ENCODE results near the gene GLYAT.

The GLYAT gene, protein sequence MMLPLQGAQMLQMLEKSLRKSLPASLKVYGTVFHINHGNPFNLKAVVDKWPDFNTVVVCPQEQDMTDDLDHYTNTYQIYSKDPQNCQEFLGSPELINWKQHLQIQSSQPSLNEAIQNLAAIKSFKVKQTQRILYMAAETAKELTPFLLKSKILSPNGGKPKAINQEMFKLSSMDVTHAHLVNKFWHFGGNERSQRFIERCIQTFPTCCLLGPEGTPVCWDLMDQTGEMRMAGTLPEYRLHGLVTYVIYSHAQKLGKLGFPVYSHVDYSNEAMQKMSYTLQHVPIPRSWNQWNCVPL

DNA sequence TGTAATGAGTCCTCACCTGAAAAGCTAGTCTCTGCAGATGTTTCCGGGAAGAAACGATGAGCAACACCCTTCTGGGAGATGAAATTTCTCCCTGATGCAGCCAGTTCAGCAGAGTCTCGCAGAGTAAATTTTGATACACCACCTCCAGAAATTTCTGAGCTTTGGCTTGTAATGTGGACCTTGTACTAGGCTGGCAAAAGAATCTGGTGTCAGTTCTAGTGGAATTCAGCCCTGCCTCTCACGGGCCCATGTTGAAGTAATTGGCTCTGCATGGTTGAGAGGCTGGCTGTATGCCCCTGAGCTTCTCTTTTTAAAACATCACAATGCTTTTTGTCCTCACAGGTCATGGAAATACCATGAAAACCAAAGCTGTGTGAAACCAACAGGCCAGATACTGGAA is at the start of gene GLYAT:
GLYAT (minus strand) TSS at position 125 of the 400 bp plus-strand sequence. CDS start 7,447 bp downstream, outside the sequence.
- no peak for DNase-seq (ENCODE audit: low read depth in 2 of 2, low spot score in 1 of 2)

DNA sequence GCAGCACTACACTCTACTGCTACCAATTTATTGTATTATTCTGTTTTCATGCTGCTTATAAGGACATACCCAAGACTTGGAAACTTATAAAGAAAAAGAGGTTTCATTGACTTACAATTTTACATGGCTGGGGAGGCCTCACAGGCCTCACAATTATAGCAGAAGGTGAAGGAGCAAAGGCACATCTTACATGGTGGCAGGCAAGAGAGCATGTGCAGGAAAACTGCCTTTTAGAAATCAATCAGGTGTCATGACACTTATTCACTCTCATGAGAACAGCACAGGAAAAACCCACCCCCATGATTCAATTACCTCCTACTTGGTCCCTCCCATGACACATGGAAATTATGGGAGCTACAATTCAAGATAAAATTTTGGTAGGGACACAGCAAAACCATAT is 49.6 kb upstream of the GLYAT start:
- no peak for DNase-seq (ENCODE audit: low read depth in 2 of 2, low spot score in 1 of 2)

DNA sequence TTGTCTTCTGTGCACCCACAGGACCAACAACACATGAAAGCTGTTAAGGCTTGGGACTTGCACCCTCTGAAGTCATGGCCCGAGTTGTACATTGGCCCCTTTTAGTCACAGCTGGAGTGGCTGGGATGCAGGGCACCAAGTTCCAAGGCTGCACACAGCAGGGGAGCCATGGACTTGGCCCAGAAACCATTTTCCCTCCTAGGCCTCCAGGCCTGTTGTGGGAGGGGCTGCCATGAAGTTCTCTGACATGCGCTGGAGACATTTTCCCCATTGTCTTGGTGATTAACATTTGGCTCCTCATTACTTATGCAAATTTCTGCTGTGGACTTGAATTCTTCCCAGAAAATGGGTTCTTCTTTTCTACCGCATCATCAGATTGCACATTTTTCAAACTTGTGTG is 48.8 kb upstream of the GLYAT start:
- no peak for DNase-seq (ENCODE audit: low read depth in 2 of 2, low spot score in 1 of 2)

DNA sequence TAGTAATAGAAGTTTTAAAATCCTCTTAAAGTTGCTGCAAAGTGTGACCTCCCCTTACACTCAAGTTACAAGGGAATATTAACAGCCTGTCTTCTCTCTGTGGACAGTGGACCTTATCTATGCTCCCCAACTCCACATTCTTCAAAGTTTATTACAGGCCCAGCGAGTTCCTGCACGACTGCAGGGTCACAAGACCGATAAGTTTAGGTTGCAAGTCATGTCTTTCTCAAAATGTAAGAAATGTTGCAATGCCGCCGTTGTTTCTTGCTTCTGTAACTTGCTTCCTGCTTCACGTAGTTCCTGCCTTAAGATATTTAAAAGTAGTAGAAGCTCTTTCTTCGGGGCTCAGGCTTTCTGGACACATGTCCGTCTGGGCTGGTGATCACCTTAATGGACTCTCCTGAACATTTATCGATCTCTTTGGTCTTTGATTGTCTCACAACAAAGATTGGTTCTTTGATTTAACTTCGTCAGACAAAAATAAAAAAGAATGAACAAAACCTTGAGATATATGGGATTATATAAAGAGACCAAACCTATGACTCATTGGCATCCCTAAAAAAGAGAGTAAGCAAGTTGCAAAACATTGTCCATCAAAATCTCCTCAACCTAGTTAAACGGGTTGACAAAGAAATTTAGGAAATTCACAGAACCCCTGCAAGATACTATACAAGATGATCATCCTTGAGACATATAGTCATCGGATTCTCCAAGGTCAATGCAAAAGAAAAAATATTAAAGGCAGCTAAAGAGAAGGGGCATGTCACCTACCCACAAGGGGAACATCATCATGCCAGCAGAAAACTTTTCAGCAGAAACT is 45.4 kb upstream of the GLYAT start:
- no peak for DNase-seq (ENCODE audit: low read depth in 2 of 2, low spot score in 1 of 2)

DNA sequence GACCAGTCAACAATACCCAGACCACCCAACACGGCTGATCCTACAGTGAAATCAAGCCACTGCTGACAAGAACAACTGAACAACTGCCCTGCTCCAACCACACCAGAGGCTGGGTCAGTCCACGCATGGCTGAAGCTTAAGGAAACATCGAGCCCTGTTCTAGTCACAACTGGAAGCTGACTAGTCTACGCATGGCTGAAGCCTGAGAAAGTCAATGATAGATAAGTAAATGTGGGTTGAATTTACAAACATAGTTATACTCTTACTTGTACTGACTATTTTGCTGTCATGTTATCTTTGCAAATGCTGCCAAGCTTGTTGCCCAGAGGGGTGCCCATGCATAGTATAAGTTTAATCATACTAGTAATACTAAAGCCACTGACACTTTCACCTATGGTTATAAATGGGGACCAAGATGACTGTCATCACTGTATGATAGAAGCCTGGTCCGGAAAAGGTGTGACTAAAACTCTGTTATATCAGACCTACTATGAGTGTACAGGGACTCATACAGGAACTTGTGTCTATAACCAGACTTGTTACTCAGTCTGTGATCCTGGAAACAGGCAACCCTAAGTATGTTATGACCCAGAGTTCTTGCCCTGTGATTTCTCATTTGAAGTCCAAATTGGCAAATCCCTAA is 43.4 kb upstream of the GLYAT start:
- no peak for DNase-seq (ENCODE audit: low read depth in 2 of 2, low spot score in 1 of 2)

DNA sequence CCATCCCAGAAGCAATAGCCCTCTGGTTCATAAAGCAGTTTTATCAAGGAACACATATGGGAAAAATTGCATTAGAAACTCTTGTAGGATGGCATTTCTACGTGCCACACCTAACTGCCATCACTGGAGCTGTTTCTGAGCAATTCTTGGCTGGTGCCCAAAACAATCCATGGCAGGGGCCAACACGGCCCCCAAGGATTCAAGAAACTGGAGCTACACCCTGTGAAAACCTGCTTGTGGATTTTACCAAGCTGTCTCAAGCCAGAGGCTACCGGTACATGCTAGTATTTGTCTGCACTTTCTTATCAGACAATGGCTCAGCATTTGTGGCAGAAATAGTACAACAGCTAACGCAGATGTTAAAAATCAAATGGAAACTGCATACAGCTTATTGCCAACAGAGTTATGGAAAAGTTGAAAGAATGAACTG is 42.4 kb upstream of the GLYAT start:
- DNase-seq (ENCODE audit: low read depth in 2 of 2, low spot score in 1 of 2): no peak

DNA sequence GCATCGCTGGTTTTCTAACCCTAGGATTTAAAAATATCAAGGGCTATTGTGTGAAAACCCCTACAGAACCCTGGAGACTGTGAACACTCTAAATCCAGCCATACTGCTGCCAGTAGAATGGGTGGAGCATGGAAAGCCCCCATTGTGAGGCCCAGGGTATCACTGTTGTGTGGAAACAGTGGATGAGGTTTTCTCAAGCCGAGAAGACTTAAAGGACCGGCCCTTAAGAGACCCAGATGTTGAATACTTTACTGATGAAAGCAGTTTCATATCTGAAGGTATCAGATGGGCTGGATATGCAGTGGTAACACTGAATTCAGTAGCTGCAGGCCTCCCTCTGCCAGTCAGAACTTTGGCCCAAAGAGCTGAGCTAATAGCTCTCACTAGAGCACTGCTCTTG is 41.6 kb upstream of the GLYAT start:
- DNase-seq (ENCODE audit: low read depth in 2 of 2, low spot score in 1 of 2): no peak

DNA sequence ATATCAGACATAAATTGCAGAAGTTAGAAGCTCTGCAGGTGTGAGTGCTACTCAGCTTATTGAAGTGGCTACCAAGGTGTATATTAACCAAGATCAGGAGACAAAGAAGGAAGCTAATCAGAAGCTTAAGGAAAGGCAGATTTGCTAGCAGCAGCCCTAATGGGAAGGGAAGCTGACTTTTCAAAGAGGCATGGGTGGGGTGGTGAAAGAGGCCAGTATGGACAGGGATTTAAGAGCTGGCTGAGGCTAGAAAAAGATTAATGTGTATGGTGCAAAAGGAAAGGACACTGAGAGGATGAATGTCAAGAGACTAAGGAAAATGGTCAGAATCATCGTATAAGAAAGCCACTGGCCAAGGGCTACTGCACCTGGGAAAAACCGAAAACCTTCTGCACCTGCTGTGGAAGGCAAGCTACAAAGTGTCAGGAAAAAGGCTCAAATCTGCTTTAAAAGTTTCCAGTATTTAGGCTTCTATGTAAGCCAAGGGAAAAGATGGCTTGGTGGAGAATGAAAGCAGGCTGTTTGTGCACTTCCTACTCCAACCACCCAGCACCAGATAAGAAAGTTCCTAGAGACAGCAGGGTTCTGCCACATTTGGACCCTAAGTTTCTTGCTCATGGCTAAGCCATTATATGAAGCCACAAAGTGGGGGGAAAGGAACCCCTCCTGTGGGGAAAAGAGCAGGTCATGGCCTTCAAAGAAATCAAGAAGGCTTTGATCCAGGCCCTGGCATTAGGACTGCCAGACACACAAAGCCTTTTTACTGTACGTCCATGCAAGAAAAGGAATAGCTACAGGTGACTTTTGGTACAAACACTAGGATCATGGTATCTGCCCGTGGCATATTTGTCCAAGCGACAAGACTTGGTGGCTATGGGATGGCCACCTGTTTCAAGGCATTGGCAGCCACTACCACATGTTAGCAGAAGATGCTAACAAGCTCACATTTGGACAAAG is 40.9 kb upstream of the GLYAT start:
- no peak for DNase-seq (ENCODE audit: low read depth in 2 of 2, low spot score in 1 of 2)

DNA sequence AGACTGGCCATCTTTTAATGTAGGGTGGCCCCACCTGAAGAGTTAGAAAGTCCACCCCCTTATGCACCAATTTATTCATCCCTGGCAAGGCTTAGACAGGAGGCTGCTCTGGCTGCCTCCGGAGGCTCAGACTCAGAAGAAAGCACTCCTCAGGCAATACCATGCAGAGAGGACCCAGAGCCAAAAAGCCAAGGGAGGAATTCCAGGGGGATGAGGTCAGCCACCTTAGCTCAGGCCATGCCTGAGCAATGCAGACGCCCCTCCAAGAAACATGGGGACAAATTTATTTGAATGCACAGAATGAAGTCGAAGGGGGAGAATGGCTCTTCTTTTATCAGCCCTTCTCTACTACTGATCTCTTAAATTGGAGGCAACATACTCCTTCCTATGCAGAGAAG is 39.7 kb upstream of the GLYAT start:
- no peak for DNase-seq (ENCODE audit: low read depth in 2 of 2, low spot score in 1 of 2)

DNA sequence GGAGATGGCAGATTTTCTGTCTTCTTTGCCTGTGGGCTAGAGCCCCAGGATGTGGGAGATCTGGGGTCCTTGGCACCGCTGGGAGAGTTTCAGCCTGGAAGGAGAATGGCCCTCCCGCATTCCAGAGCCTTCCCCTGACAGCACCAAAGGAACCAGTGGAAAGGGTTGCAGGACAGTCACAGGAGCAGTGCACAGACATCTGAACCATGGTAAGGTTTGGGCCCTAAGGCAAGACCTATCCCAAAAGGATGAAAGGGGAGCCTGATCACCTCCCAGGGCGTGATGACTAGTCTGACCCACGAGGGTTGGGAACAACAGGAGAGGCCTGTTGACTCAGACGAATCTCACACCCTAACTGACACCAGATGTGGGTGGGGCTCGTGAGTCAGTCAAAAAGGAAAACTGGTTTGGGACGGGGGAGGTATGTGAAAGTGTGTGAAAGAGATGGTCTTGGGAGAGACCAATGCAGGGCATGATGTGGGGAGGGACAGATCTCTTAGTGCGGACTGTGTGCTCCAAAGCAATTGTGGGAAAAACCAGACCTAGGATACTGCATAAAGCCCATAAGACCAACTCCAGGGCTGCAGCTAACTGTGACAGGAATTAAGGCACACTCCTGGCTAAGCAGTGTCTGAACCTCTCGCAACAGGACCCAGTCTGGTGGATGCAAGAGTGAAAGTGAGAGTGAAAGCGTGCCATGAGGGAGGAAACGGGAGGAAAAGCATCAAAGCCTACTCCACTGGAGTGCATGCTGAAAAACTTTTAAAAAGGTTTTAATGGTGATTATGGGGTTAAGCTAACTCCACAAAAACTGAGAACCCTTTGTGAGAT is 39.1 kb upstream of the GLYAT start:
- DNase-seq (ENCODE audit: low read depth in 2 of 2, low spot score in 1 of 2): no peak

DNA sequence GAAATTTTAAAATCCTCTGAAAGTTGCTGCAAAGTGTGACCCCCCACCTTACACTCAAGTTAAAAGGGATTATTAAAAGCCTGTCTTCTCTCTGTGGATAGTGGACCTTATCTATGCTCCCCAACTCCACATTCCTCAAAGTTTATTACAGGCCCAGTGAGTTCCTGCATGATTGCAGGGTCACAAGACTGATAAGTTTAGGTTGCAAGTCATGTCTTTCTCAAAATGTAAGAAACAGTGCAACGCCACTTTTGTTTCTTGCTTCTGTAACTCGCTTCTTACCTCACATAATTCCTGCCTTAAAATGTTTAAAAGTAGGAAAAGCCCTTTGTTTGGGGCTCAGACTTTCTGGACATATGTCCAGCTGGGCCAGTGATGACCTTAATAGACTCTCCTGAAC is 38.4 kb upstream of the GLYAT start:
- no peak for DNase-seq (ENCODE audit: low read depth in 2 of 2, low spot score in 1 of 2)

DNA sequence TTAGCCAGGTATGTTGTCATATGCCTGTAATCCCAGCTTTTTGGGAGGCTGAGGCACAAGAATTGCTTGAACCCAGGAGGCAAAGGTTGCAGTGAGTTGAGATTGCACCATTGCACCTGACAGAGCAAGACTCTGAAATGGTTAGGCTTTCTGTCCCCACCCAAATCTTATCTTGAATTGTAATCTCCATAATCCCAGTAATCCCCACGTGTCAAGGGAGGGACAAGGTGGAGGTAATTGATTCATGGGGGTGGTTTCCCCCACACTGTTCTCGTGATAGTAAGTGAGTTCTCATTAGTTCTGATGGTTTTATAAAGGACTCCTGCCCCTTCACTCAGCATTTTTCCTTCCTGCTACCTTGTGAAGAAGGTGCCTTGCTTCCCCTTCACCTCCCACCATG is 37.6 kb upstream of the GLYAT start:
- DNase-seq (ENCODE audit: low read depth in 2 of 2, low spot score in 1 of 2): no peak

DNA sequence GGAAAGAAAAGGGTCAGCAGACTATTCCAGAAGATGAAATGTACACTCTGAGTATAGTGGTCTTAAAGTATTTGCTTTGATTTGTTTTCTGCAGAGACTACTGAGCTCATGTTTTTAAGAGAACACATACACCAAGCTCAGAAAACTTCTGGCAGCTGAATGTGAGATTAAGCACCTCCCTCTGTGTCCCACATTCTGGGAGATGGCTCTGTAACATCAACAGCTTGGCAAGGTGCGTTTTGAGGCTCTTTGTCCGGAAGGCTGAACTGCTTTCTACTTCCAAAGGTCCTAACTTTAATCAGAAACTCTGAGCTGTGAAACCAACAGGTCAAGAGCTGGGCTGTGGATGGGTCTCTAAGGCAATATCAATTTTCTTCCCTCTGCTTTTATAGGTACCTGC is 36.4 kb upstream of the GLYAT start:
- no peak for DNase-seq (ENCODE audit: low read depth in 2 of 2, low spot score in 1 of 2)

DNA sequence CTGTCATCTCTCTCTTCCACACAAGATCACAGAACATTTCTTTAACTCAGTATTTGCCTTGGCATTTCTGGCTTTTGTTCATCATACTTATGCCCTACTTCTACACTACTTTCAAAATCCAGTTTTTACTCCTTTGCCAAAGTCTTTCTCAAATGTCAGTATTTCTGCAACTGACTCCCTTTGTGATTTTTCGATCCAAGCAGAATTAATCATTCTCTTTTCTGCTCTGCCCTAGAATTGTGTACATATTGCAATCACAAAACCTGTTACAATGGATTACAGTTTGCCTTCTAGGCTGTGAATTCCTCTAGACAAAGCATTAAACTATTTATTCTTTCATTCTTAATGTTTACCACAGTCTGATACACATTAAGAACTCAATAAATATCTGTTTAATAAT is 33.3 kb upstream of the GLYAT start:
- no peak for DNase-seq (ENCODE audit: low read depth in 2 of 2, low spot score in 1 of 2)

DNA sequence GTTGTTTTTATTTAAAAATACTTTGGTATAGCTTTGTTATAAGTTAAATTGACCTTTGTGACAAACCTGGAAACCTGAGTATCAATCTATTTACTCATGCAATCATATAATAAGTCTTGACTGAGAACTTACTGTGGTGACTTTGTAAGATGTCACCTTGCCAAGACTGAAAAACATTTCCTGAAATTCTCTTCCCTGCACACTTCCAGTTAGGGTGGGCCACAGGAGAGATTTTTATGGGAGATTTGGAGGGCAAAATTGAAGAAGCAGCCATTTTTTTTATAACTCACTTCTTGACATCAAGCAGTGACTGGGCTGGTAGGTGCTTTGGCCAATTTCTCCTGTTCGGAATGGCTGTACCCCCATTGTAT is 31.4 kb upstream of the GLYAT start:
- no peak for DNase-seq (ENCODE audit: low read depth in 2 of 2, low spot score in 1 of 2)

DNA sequence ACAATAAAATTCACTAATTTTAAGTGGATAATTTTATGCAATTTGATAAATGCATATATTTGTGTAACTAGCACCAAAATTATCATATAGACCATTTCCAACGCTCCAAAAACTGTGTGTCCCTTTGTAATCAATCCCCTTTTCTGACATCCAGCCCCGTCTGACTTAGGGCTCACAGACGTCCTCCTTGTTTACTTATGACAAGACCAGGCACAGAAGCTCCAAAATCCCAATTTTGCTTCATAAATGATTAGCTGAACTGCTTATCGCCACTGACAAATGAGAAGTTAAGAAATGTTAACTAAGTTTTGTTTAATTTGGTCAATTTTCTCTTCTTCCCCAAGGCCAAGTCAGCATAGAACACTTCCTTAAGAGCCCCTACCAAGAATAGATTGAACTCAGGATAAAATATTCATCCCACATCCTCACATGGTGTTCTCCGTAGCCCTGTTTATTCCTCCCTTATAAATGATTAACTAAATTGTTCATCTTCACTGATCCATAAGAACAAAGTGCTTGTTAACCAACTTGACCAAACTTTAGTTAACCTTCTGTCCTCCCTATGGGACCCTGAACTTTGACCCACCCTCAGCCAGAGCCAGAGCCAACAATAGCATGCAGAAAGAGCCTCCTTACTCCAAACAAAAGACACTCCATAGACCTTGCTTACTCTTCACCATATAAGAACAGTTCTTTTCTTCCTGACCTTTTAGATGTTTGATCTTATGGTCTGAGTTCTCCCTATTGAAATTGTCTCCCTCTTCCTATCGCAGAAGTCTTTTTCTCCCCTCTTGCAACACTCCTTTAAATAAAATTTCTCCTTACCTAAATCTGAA is 30.8 kb upstream of the GLYAT start:
- no peak for DNase-seq (ENCODE audit: low read depth in 2 of 2, low spot score in 1 of 2)

DNA sequence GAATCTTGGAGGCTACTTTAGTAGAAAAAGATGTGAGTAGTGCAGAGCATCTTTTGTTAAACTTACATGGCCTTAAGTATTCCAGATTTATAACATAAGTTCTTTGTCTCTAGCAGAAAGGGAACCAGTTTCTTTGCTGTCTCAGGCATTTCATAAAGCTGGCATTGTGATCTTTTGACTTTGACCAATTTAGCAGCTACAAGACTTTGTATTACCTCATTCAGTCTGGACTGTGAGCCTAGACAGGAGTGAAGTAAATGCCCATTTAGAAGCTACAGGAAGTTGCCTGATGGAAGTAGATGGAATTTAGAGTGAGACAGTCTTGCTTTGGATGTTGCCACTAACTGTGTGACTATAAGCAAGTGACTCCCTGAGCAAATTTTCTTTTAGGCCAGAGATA is 25.7 kb upstream of the GLYAT start:
- no peak for DNase-seq (ENCODE audit: low read depth in 2 of 2, low spot score in 1 of 2)

DNA sequence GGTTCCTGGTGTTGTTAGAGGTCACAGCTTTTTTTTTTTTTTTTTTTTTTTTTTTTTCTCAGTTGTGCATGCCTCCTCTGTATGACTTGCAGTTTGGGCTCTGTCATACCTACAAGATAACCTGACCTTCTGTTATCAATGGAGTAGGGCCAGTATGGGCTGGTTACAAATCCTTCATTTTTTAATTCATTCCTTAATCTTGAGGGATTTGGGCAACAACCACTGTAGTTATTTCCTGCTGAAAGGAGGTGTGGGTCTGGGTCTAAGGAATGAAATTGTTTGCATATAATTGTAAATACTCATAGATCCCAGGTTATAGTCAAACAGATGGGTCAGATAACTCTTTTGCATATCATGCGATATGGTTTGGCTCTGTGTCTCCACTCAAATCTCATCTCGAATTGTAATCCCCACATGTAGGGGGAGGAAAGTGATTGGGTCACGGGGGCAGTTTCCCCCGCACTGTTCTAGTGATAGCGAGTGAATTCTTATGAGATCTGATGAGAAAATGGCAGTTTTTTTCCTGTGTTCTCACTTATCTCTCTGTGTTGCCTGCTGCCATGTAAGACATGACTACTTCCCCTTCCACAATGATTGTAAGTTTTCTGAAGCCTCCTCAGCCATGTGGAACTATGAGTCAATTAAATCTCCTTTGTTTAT is 14.1 kb upstream of the GLYAT start:
- no peak for DNase-seq (ENCODE audit: low read depth in 2 of 2, low spot score in 1 of 2)
